Amniotic stem cell (primary cell): ENCODE measurements around the gene SPOCD1.
A peak's percentile ranks its signal among the peaks of the same experiment; 100 is the strongest.

Experiments
- DNase-seq: peaks from one replicate; lab custom pipeline; 2025; lab: John Stamatoyannopoulos, UW

SPOCD1 gene

GRCh38 chr1:31755850-31756492, 59.9 kb downstream of the SPOCD1 start:
- DNase-seq: no peak

GRCh38 chr1:31755197-31755611, 60.6 kb downstream of the SPOCD1 start:
- DNase-seq: no peak

DNA sequence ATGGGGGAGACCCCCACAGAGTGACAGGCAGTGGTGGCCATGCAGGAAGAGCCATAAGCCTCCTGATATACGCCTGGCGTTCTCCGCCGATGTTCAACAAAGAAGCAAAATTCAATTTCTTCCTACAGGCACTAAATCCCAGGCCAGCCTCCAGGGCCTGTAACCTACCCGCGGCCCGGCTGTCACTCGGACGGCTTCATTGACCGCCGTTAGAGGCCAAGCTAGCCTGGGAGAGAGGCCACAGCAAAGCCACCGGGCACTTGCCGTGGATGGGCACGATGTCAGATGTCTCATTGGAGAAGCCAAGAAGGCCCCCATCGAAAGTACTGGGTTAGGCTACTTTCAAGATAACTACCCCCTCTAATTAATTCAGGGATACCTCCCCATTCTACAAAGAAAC, 61.4 kb downstream of the SPOCD1 start:
- DNase-seq: no peak

DNA sequence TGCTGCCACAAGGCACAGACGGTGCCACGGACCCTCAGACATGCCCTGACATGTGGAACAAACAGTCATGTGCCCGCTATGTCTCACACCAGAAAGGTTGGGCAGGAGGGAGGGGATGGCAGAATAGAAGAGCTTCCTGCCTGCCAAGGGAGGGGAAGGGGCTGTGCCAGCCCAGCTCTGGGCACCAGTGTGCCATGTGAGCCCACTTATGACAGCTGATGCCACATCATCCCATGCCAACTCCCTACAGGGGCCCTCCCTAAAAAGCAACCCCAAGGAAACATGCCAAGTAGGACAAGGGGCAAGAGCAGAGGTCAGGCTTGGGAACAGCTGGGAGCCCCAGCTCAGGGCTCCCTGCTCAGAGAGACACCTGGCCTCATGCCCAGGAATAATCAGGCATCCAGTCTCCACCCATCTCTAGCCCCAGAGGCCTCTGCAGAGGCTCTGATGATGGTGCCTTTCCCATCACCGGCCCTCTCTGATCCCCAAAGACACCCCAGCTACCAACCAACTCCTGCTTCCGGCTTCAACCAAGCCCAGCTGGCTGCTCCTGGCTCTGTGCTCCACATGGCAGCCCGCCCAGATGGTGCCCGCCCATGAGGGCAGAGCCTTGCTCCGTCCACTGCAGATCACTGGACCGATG, 62.0 kb downstream of the SPOCD1 start:
- no peak for DNase-seq

GRCh38 chr1:31752952-31753475, 62.8 kb downstream of the SPOCD1 start:
- DNase-seq: no peak

DNA sequence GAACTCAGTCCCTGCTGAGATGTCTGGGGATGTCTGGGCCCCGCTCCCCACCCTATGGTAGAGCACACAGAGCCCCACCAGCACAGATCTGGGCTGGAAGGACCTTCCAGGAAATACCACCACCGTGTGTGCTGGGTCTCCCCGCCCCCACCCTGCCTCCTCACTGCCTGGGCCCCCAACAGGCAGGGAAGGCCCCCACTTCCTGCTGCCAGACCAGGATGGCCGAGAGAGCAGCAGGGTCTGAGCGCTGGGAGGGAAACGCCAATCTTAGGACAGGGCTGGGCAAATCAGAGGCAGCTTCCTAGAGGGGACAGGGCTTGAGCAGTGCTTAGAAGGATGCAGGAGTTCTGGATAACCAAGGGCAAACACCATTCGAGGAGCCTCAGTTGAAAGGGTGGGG, 63.6 kb downstream of the SPOCD1 start:
- no peak for DNase-seq

DNA sequence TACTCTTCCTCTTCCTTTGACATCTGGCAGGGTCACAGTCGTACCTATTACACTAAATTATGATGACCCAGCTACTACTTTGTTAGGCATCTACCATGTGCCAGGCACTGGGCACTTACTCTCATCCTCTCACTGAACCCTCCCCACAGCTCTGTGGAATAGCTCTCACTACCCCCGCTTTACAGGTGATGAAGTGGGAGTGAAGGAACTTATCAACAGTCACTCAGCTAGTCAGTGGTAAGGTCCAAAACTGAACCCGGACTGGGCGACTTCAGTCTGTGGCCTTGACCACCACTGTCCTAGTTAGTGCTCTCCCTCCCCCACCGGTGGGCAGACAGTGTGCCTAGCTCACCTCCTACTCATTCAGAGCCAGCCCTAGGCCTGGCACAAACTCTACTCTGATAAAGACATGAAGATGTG, 64.0 kb downstream of the SPOCD1 start:
- DNase-seq: no peak

GRCh38 chr1:31750858-31751510, 64.8 kb downstream of the SPOCD1 start:
- no peak for DNase-seq

GRCh38 chr1:31749785-31750735, 65.8 kb downstream of the SPOCD1 start:
- DNase-seq: no peak

- no peak for DNase-seq
Observed at GRCh38 chr1:31748365-31748764, 67.5 kb downstream of the SPOCD1 start.

GRCh38 chr1:31747304-31747703, 68.5 kb downstream of the SPOCD1 start:
- no peak for DNase-seq

GRCh38 chr1:31746687-31747086, 69.1 kb downstream of the SPOCD1 start:
- DNase-seq: no peak

DNA sequence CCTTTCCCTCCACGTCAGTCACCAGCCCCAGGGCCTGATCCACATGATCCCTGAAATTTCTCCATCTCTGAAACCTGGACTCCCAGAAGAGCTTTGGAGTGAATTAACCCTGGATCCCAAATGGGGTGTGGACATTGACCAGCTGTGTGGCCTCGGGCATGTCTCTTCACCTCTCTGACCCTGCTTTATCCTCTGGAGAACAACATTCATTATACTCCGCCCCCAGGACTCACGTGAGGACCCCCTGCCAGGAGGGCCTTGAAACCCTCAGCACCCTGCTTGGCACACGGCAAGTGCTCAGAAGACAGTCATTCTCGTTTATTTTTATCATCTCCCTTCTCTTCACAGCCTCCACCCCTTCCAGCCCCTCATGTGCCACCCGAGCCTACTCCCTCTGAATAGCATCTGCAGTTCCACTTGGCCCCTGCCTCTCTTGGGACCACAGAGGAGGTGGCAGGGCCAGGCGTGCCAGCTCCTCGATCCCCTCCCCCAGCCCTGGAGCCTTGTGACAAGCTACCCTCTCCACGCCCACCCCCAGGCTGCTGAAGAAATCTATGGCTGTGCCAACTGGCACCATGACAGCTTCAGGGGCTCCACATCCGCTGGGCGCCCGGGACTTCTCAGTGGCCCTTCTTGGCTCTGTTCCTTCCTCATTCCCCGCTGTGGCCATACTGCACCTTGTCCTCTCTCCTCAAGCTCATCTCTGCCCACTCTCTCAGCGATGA, 69.7 kb downstream of the SPOCD1 start:
- DNase-seq: no peak

DNA sequence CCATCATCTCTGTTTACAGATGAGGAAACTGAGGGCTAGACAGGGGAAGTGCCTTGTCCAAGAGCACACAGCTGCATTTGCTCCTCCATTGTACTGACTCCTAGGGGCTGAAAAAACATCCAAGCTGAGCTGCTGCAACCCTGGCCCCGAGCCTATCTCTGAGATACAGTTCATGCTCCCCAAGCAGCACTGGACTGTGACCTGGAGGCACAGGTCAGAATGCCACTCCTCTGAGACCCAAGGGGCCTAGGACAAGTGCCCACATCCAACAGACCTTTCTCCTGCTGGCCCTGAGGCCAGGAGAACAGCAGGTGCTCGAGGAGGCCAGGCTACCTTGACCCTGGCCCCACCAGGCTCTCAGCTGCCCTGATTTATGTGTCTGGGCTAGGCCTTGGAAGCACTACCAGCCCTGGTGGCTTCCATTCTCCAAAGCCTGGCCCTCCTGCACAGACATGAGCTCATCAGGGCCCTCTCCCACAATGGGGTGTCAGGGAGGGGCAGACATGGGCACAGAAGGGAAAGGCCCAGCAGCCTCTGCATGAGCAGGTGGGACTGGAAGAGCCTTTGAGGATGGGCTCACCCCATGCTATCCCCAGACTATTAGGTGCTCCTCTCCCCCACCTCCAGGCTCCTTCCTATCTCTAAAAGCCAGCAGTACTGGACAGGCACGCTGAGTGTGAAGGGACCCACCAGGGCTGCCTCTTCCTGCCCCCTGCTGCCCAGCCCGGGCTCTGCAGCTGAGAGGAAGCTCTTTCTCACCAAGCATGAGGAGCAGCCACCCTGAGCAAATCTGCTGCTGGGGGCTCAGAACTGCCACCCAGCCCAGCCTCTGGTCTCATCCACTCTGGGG, 70.5 kb downstream of the SPOCD1 start:
- peak; percentile 31 for DNase-seq

GRCh38 chr1:31744165-31744888, 71.5 kb downstream of the SPOCD1 start:
- DNase-seq: no peak

GRCh38 chr1:31742462-31743212, 73.2 kb downstream of the SPOCD1 start:
- DNase-seq: no peak
